GM04503 (cell line): ENCODE measurements around the gene MAP3K13.
"Not testable (repeated sequence)": the region's sequence is repeated elsewhere in the genome, so short reads cannot be mapped to it uniquely, and the experiment has no call there.

Experiments used
- DNase-seq: peaks from one replicate; pipeline ENCODE4 v3.0.0-alpha.2; 2012; ENCODE audit warnings: low read depth

MAP3K13 gene

DNA sequence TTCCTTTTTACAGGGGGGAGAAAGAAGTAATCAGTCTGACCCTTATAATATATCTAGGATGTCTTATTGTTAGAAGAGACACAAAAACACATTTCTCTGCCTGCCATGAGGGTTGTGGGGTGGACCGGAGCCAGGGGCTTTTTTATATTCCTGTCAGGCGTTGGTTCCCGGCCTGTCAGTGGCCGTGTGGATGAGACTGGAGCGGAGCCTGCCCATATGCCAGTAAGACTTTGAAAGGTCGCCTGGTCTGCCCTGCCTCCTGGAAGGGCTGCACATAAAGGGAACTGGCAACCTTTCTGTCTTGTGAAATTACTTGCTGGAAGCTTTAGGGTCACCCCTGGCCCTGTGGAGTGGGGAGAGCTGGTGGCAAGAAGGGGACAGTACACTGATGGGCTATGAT, 34.7 kb downstream of the MAP3K13 start:
- no peak for DNase-seq

DNA sequence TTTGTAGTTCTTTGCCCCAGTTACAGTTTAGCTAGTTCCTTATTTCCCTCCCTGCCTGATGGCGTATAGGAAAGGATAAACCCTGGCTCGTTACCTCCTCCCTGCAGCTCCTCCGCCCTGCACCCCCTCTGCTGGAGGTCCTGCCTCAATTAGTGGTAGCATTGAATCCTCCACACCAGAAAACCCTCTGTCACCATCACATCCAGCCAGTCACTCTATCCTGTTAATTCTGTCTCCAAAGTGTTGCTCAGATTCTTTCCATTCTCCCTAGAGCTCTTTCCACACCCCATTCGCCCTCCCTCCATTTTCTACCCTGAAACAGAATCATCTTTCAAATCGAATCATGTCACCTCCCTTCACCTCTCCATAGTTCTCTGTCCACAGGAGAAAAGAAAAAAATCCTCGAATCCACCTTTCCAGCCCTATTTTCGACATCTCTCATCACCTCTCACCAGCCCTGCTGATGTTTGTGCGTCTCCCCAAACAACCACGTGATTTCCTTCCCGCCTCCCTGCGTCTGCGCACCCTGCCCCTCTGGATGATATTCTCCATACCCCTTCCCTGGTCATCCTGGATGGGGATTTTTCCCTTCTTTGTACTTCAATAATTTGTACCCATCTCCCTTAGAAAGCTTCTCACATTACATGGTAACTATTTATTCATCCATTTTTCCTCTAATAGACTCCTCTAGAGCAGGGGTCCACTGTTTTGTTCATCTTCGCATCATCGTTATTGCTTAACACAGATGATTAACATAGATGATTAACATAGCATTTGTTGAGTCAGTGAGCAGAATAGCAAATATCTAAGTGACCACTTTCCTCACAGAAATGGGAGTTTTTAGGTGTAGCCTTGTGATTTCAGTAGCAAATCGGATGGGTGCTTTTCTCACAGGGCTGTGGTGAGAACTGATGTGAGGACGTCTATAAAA, 37.1 kb downstream of the MAP3K13 start:
- DNase-seq: no peak

DNA sequence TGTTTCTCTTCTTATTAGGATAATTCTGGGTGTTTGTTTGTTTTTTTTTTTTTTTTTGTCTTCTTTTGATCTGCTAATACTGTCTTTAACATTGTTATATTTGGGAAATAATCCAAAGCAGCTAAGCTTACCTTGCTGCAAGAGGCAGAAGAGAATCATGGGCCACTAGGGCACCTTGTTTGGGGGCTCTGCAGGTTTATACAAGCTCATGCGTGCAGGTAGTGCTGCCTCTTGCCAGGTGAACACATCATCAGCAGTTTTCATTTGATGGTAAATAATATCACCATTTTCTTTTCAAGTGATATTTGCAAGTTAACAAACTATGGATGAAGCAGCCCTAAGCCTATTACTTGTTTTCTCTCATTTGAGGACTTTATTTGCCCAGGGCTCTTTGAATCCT, 37.9 kb downstream of the MAP3K13 start:
- no peak for DNase-seq

DNA sequence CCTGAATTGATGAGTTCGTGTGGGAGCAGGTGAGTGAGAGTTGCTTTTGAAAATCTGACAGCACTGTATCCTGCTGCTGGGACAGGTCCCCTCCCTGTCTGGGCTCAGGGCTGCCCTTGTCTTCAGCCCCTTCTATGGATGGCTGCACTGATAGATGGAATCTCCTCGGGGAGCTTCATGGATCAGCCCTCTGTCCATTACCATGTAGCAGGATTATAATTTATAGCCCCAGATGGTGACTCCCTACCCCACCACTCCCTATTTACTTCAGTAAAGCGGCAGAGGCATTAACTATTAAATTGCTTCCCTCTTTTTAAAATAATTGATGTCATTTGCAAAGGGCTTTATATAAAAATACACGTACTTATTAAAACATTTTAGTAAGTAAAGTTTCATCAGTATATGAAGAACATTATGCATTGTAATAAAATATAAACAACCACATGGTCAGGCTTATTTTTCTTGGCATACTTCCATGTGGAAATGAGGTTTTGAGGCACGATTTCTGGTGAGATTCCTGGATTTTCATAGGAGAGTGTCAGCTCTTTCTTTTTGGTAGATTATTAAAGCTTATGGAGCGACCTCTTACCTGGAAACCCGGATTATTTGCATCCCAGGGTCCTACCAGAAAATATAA, 38.5 kb downstream of the MAP3K13 start:
- DNase-seq: no peak

DNA sequence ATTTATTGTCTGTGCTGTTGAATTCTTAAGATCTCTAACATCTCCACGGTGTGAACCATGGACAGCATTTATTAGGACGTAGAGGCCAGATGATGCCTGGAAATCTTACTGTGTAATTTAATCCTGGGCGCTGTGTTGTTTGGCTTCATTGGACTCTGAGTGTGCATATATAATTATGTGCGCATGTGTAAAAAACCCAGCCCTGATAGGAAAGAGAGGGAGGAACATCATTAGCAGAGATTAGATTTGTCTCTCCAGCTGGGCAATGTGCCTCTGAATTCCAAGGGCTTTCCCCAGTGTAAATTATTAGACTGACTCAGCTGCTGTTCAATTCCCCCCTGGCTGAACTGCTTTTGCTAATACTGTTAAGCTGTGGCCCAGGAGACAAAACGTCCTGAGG, 39.6 kb downstream of the MAP3K13 start:
- no peak for DNase-seq

GRCh38 chr3:185403002-185403401, 40.1 kb downstream of the MAP3K13 start:
- DNase-seq: no peak

DNA sequence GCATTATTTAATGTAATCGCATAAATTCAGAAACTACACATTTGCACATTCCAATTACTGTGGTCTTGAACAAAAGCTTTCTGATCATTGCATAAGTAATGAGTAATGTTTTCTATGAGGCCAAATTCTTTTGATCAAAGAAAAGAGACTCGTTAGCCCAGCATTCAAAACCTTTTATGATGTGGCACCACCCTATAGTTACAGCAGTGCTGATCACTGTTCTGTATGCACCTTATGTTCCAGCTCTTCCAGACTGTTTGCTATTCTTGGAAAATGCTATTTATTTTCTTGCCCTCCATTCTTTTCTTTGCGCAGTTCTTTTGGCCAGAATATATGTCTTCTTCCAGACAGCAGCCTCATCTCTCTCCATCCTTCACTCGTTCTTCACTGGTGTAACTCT, 42.3 kb downstream of the MAP3K13 start:
- no peak for DNase-seq

DNA sequence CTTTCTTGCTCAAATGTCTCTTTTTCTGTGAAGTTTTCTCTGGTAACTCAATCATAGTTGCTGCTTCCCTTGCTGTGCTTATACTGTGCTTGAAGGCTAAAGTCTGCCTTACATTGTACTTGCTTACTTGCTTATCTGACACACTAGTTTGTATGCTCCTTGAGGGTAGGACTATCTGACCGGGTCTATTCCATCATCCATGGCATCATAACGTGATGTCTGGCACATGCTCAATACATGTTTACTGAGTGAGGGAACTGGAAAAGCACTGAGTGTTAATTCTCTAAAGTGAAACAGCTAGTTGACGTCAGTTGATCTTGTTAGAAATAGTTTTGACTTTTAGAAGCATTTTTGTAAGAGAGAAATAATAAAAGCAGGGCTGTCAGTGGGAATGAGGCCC, 42.7 kb downstream of the MAP3K13 start:
- DNase-seq: no peak

- no peak for DNase-seq
Measured at GRCh38 chr3:185406121-185406620, 43.2 kb downstream of the MAP3K13 start.

DNA sequence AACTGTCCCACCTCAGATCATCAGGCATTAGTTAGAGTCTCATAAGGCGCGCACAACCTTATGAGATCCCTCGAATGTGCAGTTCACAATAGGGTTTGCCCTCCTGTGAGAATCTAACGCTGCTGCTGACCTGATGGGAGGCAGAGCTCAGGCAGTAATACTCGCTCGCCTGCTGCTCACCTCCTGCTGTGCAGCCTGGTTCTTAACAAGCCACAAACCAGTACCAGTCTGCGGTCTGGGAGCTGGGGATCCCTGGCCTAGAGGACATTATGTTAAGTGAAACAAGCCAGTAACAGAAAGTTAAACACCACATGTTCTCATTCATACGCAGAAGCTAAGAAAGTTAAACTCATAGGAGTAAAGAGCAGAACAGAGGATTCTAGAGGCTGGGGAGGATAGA, 47.0 kb downstream of the MAP3K13 start:
- no peak for DNase-seq

- no peak for DNase-seq
Measured at GRCh38 chr3:185411133-185411532, 48.2 kb downstream of the MAP3K13 start.

GRCh38 chr3:185416513-185416912, 53.6 kb downstream of the MAP3K13 start:
- no peak for DNase-seq

- not testable (repeated sequence) for DNase-seq
Measured at GRCh38 chr3:185418561-185418977, 55.6 kb downstream of the MAP3K13 start.

DNA sequence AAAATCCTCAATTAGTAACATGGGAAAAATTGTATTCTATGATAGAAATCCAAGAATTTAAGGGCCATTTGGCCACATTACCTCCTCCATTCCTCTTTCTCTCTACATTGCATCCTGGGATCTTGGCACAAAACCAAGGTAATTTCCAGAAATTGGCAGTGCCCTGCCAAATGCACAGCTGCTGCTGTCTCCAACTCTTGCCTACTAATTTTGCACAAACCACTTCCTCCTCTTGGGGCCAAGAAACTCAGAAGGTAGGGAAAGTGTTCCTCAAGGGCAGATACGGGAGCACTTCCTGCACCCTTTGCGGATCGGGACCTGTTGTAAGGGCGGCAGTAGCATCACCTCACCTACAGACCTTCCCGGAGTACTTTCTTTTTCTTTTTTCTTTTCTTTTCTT, 57.8 kb downstream of the MAP3K13 start:
- no peak for DNase-seq

DNA sequence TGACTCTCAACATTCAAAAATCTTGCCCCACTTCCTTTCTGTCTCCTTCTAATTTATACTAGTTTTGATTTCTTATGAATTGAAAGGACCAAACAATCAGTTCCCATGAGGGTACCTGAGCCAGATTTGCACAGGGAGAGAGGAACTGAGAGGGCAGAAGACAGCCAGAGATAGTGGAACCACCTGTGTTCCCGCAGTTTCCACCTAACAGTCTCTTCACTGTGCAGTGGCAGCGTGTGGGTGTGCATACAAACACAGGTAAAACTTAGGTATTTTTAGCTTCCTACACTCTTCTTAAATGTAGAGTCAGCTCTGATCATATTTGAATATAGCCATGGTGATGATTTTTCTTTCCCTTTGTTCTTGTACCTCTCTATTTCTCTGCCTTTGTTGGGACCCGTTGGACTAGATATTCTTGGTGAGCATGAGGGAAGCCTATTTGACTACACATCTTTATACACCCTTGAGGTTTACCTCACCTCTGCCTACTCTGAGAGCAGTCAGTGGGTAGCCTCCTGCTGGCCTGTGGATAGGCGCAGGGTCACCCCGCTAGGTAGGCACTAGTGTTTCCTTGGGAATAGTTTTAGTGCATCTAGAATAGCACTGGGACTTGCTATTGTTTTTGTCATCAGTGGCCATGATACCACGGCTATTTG, 58.8 kb downstream of the MAP3K13 start:
- DNase-seq: no peak

DNA sequence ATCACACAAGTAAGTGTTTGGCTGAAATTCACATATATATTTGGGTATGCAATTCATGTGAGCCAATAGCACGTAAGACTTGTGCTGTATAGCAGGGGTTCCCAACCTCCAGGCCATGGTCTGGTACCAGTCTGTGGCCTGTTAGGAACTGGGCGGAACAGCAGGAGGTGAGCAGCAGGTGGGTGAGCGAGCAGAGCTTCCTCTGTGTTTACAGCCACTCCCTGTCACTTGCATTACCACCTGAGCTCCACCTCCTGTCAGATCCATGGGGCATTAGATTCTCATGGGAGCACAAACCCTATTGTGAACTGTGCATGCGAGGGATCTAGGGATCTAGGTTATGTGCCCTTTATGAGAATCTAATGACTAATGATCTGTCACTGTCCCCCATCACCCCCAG, 59.7 kb downstream of the MAP3K13 start:
- no peak for DNase-seq

DNA sequence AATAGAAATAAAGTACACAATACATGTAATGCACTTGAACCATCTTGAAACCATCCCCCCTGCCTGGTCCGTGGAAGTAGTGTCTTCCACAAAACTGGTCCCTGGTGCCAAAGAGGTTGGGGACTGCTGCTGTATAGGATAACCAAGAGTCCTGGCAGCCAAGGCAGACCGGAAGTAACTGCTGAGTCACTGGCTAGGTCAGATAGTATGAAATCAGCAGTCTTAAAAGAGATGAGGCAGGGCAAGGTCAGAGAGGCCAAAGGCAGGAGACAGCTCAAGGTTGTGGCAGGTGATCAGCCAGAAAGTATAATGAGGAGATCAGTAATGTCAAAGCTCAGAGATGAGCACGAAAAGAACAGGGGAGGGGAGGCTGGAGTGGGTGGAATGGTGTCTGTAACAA, 60.2 kb downstream of the MAP3K13 start:
- no peak for DNase-seq

- DNase-seq: no peak
Measured at GRCh38 chr3:185424435-185424834, 61.5 kb downstream of the MAP3K13 start.

- no peak for DNase-seq
Measured at GRCh38 chr3:185430375-185430774, 67.4 kb downstream of the MAP3K13 start.

DNA sequence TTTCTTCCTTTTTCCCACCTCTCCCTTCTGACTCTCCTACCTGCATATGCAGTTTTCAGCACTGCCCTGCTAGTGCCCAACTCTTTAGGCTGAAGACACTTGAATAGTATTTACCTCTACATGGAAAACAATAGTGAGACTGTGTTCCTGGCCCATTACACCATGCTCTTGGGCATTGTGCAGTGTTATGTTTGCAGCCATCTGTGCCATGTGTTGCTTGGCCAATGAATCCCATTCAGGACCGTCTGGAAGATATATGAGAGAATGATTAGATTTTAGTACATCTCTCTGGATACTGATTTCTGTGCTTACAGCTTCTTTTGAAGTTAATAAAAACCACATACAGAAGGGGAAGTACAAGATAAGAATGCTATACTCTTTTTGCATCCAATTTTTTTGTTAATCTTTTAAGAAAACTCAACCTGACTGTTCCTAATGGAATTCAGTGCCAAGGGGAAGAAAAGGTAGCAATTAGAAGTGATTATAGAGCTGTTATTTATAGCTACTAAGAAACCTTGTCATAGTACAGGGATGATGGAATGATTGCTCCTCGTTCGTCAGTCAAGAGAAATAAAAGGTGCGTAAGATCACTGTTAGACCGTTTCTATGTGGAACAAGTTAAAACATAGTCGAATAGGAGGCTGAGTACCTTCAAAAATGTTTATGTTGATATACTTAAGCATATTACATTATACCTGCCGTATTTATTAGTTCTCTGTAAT, 77.0 kb downstream of the MAP3K13 start:
- no peak for DNase-seq

GRCh38 chr3:185442031-185442430, 79.1 kb downstream of the MAP3K13 start:
- no peak for DNase-seq

DNA sequence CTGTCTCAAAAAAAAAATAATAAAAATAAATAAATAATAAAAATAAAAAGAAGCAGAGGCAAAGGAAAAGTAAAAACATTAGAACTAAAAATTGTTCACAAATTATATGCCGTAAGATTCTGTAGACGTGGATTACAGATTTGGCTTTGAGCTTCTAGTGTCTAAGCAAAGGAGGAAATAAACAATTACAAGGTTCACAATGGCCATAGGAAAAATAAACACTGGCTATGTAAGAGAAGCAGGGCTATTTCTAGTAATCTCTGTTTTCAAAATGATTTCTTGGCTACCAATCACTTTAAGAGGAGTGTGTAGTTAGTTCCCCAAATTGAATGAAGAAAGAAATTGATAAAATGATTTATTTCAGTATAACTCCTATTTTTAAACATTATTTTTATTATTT, 81.4 kb downstream of the MAP3K13 start:
- no peak for DNase-seq
